Suppressor macrophage treated with lipopolysaccharide for 4 hours (primary cell): ENCODE results near the gene TRDMT1.
A peak's percentile ranks its signal among the peaks of the same experiment; 100 is the strongest.

ENCODE experiments used
- DNase-seq: peaks from one replicate; pipeline ENCODE4 v3.0.0-alpha.2; 2020

TRDMT1 gene

GRCh38 chr10:17200912-17201793, at the start of gene TRDMT1:
TSS of gene TRDMT1 (minus strand) at chr10:17201672. CDS start at chr10:17201634, 38 bp downstream.
- peak; percentile 91 for DNase-seq

GRCh38 chr10:17250736-17251135, 49.3 kb upstream of the TRDMT1 start:
- no peak for DNase-seq

- no peak for DNase-seq
Observed at GRCh38 chr10:17249820-17250219, 48.3 kb upstream of the TRDMT1 start.

GRCh38 chr10:17248964-17249363, 47.5 kb upstream of the TRDMT1 start:
- no peak for DNase-seq

- no peak for DNase-seq
Observed at GRCh38 chr10:17247210-17247609, 45.7 kb upstream of the TRDMT1 start.

- DNase-seq = no peak
Observed at GRCh38 chr10:17244700-17245365, 43.4 kb upstream of the TRDMT1 start.

GRCh38 chr10:17241611-17242333, 40.3 kb upstream of the TRDMT1 start:
- no peak for DNase-seq

GRCh38 chr10:17240616-17241015, 39.1 kb upstream of the TRDMT1 start:
- no peak for DNase-seq

GRCh38 chr10:17240096-17240495, 38.6 kb upstream of the TRDMT1 start:
- DNase-seq = no peak

GRCh38 chr10:17239345-17240085, 38.0 kb upstream of the TRDMT1 start:
- peak; percentile 14 for DNase-seq

- DNase-seq = peak; percentile 23
Observed at GRCh38 chr10:17238445-17239291, 37.2 kb upstream of the TRDMT1 start.

GRCh38 chr10:17237915-17238444, 36.5 kb upstream of the TRDMT1 start:
- no peak for DNase-seq

- no peak for DNase-seq
Observed at GRCh38 chr10:17237149-17237527, 35.7 kb upstream of the TRDMT1 start.

GRCh38 chr10:17236468-17237148, 35.1 kb upstream of the TRDMT1 start:
- DNase-seq = no peak

GRCh38 chr10:17235136-17235535, 33.7 kb upstream of the TRDMT1 start:
- DNase-seq = no peak

- no peak for DNase-seq
Observed at GRCh38 chr10:17234431-17234945, 33.0 kb upstream of the TRDMT1 start.

GRCh38 chr10:17233286-17233991, 32.0 kb upstream of the TRDMT1 start:
- no peak for DNase-seq

- DNase-seq = peak; percentile 86
Observed at GRCh38 chr10:17232276-17232960, 30.9 kb upstream of the TRDMT1 start.

GRCh38 chr10:17231788-17232187, 30.3 kb upstream of the TRDMT1 start:
- DNase-seq = no peak
